B cell (primary cell): ENCODE measurements around the gene PAIP2. TPM values are rescaled to one million over a fixed set of nuclear protein-coding genes. Genes with fewer than 3 reads are reported as not detected.
A peak's percentile ranks its signal among the peaks of the same experiment; 100 is the strongest.

Experiments
- ATAC-seq: fragments of 200-7000 bp; cut with Tn5 transposase; one replicate; pipeline ENCODE4 v1.10.0; 2021; ENCODE audit warnings: low read depth, mild to moderate bottlenecking, moderate number of reproducible peaks, moderate library complexity
- CTCF ChIA-PET: fragments of 350-600 bp; sonication (Branson Sonifier 250); formaldehyde crosslinking; loops from one replicate; lab custom pipeline; 2021; ENCODE audit warnings: antibody characterized with exemption, inconsistent platforms; lab: Charles Lee
- POLR2A ChIA-PET: fragments of 350-600 bp; sonication (Branson Sonifier 250); formaldehyde crosslinking; loops from one replicate; lab custom pipeline; 2021; ENCODE audit warnings: antibody characterized with exemption; lab: Charles Lee
- DNase-seq: peaks from one replicate; pipeline ENCODE4 v3.0.0; 2013
- H2AFZ ChIP-seq: 2 replicates; pipeline ENCODE4 v1.6.1; 2012; ENCODE audit warnings: mild to moderate bottlenecking, low read depth, low read length; ENCODE audit not compliant: insufficient read depth, poor library complexity, severe bottlenecking
- H3K27ac ChIP-seq, 2 donors: 1 replicate in 1 of 2; 2 replicates in 1 of 2; pipeline ENCODE4 v1.5.1; 2012 to 2013; ENCODE audit warnings: low read length in 2 of 2, mild to moderate bottlenecking in 2 of 2, moderate library complexity in 1 of 2
- H3K27me3 ChIP-seq, 4 experiments: fragments of 200-600 bp in 1 of 4; sonication (generic) in 1 of 4; replicated peaks in 1 of 4; 1 replicate in 2 of 4; 2 replicates in 2 of 4; pipeline versions ENCODE4 v1.6.1 to v1.7.0; 2013 to 2016; ENCODE audit warnings: low read length in 3 of 4, mild to moderate bottlenecking in 2 of 4, mixed read lengths in 1 of 4, moderate library complexity in 1 of 4; ENCODE audit not compliant: insufficient read depth in 4 of 4, control insufficient read depth in 3 of 4; ENCODE audit errors: control extremely low read depth in 1 of 4
- H3K36me3 ChIP-seq, 2 experiments: replicated peaks in 1 of 2; 1 replicate in 1 of 2; 2 replicates in 1 of 2; pipeline versions ENCODE4 v1.6.1 to v1.7.1; 2013; ENCODE audit warnings: low read length in 1 of 2; ENCODE audit not compliant: insufficient read depth in 2 of 2, control insufficient read depth in 1 of 2; ENCODE audit errors: control extremely low read depth in 1 of 2, extremely low read depth in 1 of 2
- H3K4me1 ChIP-seq, 2 donors: fragments of 200-600 bp in 1 of 2; sonication (generic) in 1 of 2; 1 replicate in 1 of 2; 2 replicates in 1 of 2; pipeline versions ENCODE4 v1.5.1 to v1.6.1; 2013 to 2017; ENCODE audit warnings: low read length in 2 of 2; ENCODE audit not compliant: control insufficient read depth in 2 of 2, insufficient read depth in 2 of 2
- H3K4me2 ChIP-seq: replicated peaks from 2 replicates; pipeline ENCODE3; 2012; ENCODE audit warnings: mild to moderate bottlenecking, low read depth, low read length; ENCODE audit not compliant: poor library complexity, severe bottlenecking
- H3K4me3 ChIP-seq, 5 experiments: fragments of 200-600 bp in 1 of 5; sonication (generic) in 1 of 5; 1 replicate in 3 of 5; 2 replicates in 2 of 5; pipeline versions ENCODE4 v1.5.1 to v1.7.0; 2011 to 2016; ENCODE audit warnings: low read length in 4 of 5, mild to moderate bottlenecking in 4 of 5, low read depth in 2 of 5, control low read depth in 1 of 5, moderate library complexity in 1 of 5; ENCODE audit not compliant: insufficient read depth in 1 of 5; ENCODE audit errors: control extremely low read depth in 1 of 5, extremely low read depth in 1 of 5
- H3K79me2 ChIP-seq: fragments of 200-600 bp; sonication (generic); one replicate; pipeline ENCODE4 v1.6.0; 2016; ENCODE audit warnings: low read length; ENCODE audit not compliant: control insufficient read depth, insufficient read depth
- H3K9ac ChIP-seq: fragments of 200-600 bp; sonication (generic); 2 replicates; pipeline ENCODE4 v1.6.1; 2017; ENCODE audit warnings: mild to moderate bottlenecking, low read length, moderate library complexity
- H3K9me3 ChIP-seq, 3 donors: one replicate each; pipeline versions ENCODE4 v1.6.1 to v1.7.1; 2013; ENCODE audit warnings: low read length in 2 of 3; ENCODE audit not compliant: control insufficient read depth in 2 of 3, insufficient read depth in 1 of 3; ENCODE audit errors: control extremely low read depth in 1 of 3
- H4K20me1 ChIP-seq: 2 replicates; pipeline ENCODE4 v1.6.0; 2012; ENCODE audit warnings: mild to moderate bottlenecking, low read length; ENCODE audit not compliant: insufficient read depth, control insufficient read depth, poor library complexity, severe bottlenecking
- H3K27ac Mint-ChIP-seq: one replicate; pipeline ENCODE4 v1.8.0; 2021; ENCODE audit warnings: mixed read lengths
- H3K27me3 Mint-ChIP-seq: one replicate; pipeline ENCODE4 v1.8.0; 2021; ENCODE audit warnings: mixed read lengths
- H3K4me1 Mint-ChIP-seq: one replicate; pipeline ENCODE4 v1.8.0; 2021; ENCODE audit warnings: mixed read lengths
- H3K4me3 Mint-ChIP-seq: one replicate; pipeline ENCODE4 v1.8.0; 2021; ENCODE audit warnings: mixed read lengths
- H3K9me3 Mint-ChIP-seq: one replicate; pipeline ENCODE4 v1.8.0; 2022; ENCODE audit warnings: mixed read lengths; ENCODE audit not compliant: insufficient read depth
- CTCF ChIP-seq: fragments of 200-600 bp; IDR thresholded peaks from one replicate; pipeline ENCODE4 v1.8.0; 2022; ENCODE audit warnings: antibody characterized with exemption, mild to moderate bottlenecking
- EZH2 ChIP-seq: IDR thresholded peaks from 2 replicates; pipeline ENCODE4 v1.6.1; 2012; ENCODE audit warnings: borderline replicate concordance, low read depth, mild to moderate bottlenecking, moderate library complexity, low read length; ENCODE audit not compliant: insufficient read depth, poor library complexity, severe bottlenecking
- WGBS: methylation state at CpG from one replicate; pipeline ENCODE4 v1.1.5; 2013; ENCODE audit warnings: missing lambda C conversion rate; ENCODE audit not compliant: insufficient coverage; 5-methylcytosine and 5-hydroxymethylcytosine counted together
- intact Hi-C: fragments of 100-400 bp; cut with micrococcal nuclease; formaldehyde crosslinking; loops from one replicate; pipeline ENCODE4 v1.10.0; 2022
- polyA plus RNA-seq: library from polyadenylated mRNA; depleted of rRNA; stranded (reverse); fragments of >200 nt; gene quantifications from 2 replicates; pipeline ENCODE4 v1.2.3, GENCODE V29; 2012
- total RNA-seq, 2 donors: library from RNA; stranded (reverse); fragments of 120-200 nt in 1 of 2; gene quantifications; 1 replicate in 1 of 2; 2 replicates in 1 of 2; pipeline versions ENCODE4 v1.2.3 to v1.2.4, GENCODE V29; 2013 to 2022

The PAIP2 gene
- total and polyA plus RNA-seq, 2 donors (not counting 1 experiment from before 2014, with no cell fraction given) = 38.5 to 121 TPM

GRCh38 chr5:139298242-139298641 lies 43.4 kb upstream of the PAIP2 start:
- POLR2A ChIA-PET = no interaction called here
- CTCF ChIA-PET = interaction anchor here (0.6 to 1.5 kb wide), 3 partner anchors 9 to 34 kb away, joined by 3 to 4 read pairs (median 3); no protein-coding TSS in a partner anchor
- Histone ChIP-seq H3K36me3 (no peaks in the 10 kb centered on the region), H2AFZ (no peak overlapping the region), H3K9me3 (no peaks in the 10 kb centered on the region), H4K20me1 (peaks cover 77% of the 10 kb centered on the region), H3K4me2 (peak overlapping the region; percentile 98), H3K27ac (no peak overlapping the region), H3K4me3 (no peak overlapping the region), H3K27me3 (no peaks in the 10 kb centered on the region), H3K9ac (no peak overlapping the region), H3K79me2 (peaks cover 96% of the 10 kb centered on the region), H3K4me1 (peaks cover 60 to 65% of the 10 kb centered on the region in 2 donors)
- Mint-ChIP-seq H3K27me3 (no peaks in the 10 kb centered on the region), H3K4me3 (peak overlapping the region; percentile 40), H3K9me3 (no peaks in the 10 kb centered on the region), H3K27ac (no peak overlapping the region), H3K4me1 (peaks cover 78% of the 10 kb centered on the region)
- intact Hi-C loops = no loop called here
- DNase-seq (no peak), ATAC-seq (no peak)
- 70% methylated on average over 2 of the region's 11 CpGs for WGBS
- TF ChIP-seq CTCF = no peak
- TF ChIP-seq EZH2 = no peak

- Mint-ChIP-seq H3K27ac (peak overlapping the region; percentile 5), H3K27me3 (no peaks in the 10 kb centered on the region), H3K4me1 (peaks cover 86% of the 10 kb centered on the region), H3K4me3 (peak overlapping the region; percentile 40), H3K9me3 (no peaks in the 10 kb centered on the region)
- Histone ChIP-seq H3K27me3 (no peaks in the 10 kb centered on the region), H4K20me1 (peaks cover 89% of the 10 kb centered on the region), H3K9me3 (no peaks in the 10 kb centered on the region), H3K79me2 (peaks cover 100% of the 10 kb centered on the region), H3K4me2 (peak overlapping the region; percentile 33), H3K4me3 (no peak overlapping the region), H3K9ac (no peak overlapping the region), H3K27ac (peak overlapping the region in 1 of 2 donors; percentile 42), H3K36me3 (no peaks in the 10 kb centered on the region), H2AFZ (no peak overlapping the region), H3K4me1 (peaks cover 72 to 75% of the 10 kb centered on the region in 2 donors)
- CTCF ChIA-PET = interaction anchor here (0.7 to 1.4 kb wide), 2 partner anchors 11 to 214 kb away, joined by 3 to 4 read pairs; no protein-coding TSS in a partner anchor
- intact Hi-C loops = no loop called here
- ATAC-seq = no peak
- no peak for DNase-seq
- no peak for TF ChIP-seq EZH2
- no peak for TF ChIP-seq CTCF
- 64% methylated on average over 4 of the region's 4 CpGs for WGBS
- POLR2A ChIA-PET = no interaction called here
These were observed 42.2 kb upstream of the PAIP2 start for GRCh38 chr5:139299486-139299885.
